DND-41 (cell line): ENCODE measurements around the gene APOC1.

Experiments
- ATAC-seq: fragments of 200-7000 bp; cut with Tn5 transposase; 3 replicates; pipeline ENCODE4 v1.9.1; 2021; ENCODE audit warnings: low read depth; ENCODE audit not compliant: insufficient read depth
- DNase-seq: peaks from one replicate; pipeline ENCODE4 v3.0.0-alpha.2; 2020
- H2AFZ ChIP-seq: 2 replicates; pipeline ENCODE4 v1.6.0; 2012; ENCODE audit warnings: low read depth, low read length
- H3K27ac ChIP-seq: 2 replicates; pipeline ENCODE4 v1.5.1; 2012; ENCODE audit warnings: low read length, inconsistent platforms
- H3K27me3 ChIP-seq: fragments of 200-600 bp; sonication (generic); 2 replicates; pipeline ENCODE4 v1.6.0; 2012; ENCODE audit warnings: low read length, mild to moderate bottlenecking, inconsistent platforms; ENCODE audit not compliant: insufficient read depth, poor library complexity
- H3K36me3 ChIP-seq: 2 replicates; pipeline ENCODE4 v1.5.1; 2012; ENCODE audit warnings: low read length, inconsistent platforms; ENCODE audit not compliant: insufficient read depth
- H3K4me1 ChIP-seq: 2 replicates; pipeline ENCODE4 v1.5.1; 2012; ENCODE audit warnings: mild to moderate bottlenecking, low read length; ENCODE audit not compliant: insufficient read depth
- H3K4me2 ChIP-seq: 2 replicates; pipeline ENCODE4 v1.6.0; 2012; ENCODE audit warnings: mild to moderate bottlenecking, moderate library complexity, low read length, inconsistent platforms; ENCODE audit not compliant: insufficient read depth
- H3K4me3 ChIP-seq, 2 experiments: fragments of 200-600 bp in 1 of 2; shearing (Covaris generic) in 1 of 2; 2 replicates each; pipeline ENCODE4 v1.5.1; 2012 to 2016; ENCODE audit warnings: inconsistent platforms in 2 of 2, low read length in 2 of 2, mild to moderate bottlenecking in 2 of 2, low read depth in 1 of 2, moderate library complexity in 1 of 2
- H3K79me2 ChIP-seq: 2 replicates; pipeline ENCODE4 v1.6.0; 2012; ENCODE audit warnings: low read length, inconsistent platforms; ENCODE audit not compliant: insufficient read depth
- H3K9ac ChIP-seq: 2 replicates; pipeline ENCODE4 v1.6.0; 2012; ENCODE audit warnings: low read depth, mild to moderate bottlenecking, inconsistent platforms, low read length, moderate library complexity
- H3K9me3 ChIP-seq: 2 replicates; pipeline ENCODE4 v1.5.1; 2012; ENCODE audit warnings: low read length, moderate library complexity, mild to moderate bottlenecking, inconsistent platforms; ENCODE audit not compliant: insufficient read depth, severe bottlenecking
- H4K20me1 ChIP-seq: 2 replicates; pipeline ENCODE4 v1.6.0; 2012; ENCODE audit warnings: low read length; ENCODE audit not compliant: insufficient read depth
- CTCF ChIP-seq: IDR thresholded peaks from 2 replicates; pipeline ENCODE4 v1.5.1; 2012; ENCODE audit warnings: borderline replicate concordance, low read length, moderate library complexity, mild to moderate bottlenecking; ENCODE audit not compliant: poor library complexity, severe bottlenecking; ENCODE audit errors: extremely low read depth
- EZH2 ChIP-seq: IDR thresholded peaks from 3 replicates; pipeline ENCODE4 v1.6.1; 2012; ENCODE audit warnings: borderline replicate concordance, low read depth, mild to moderate bottlenecking, moderate library complexity, low read length, inconsistent platforms; ENCODE audit not compliant: severe bottlenecking

APOC1 gene

GRCh38 chr19:44930088-44930487 lies 15.7 kb downstream of the APOC1 start:
- no peak for ATAC-seq
- no peaks in the 10 kb centered on the region for H3K79me2 ChIP-seq
- no peaks in the 10 kb centered on the region for H3K4me1 ChIP-seq
- no peaks in the 10 kb centered on the region for H3K9me3 ChIP-seq
- no peak overlapping the region for H3K9ac ChIP-seq
- H4K20me1 ChIP-seq = no peaks in the 10 kb centered on the region
- no peak overlapping the region for H2AFZ ChIP-seq
- no peak for DNase-seq
- H3K4me2 ChIP-seq = no peak overlapping the region
- H3K27ac ChIP-seq = no peak overlapping the region
- no peak overlapping the region for H3K4me3 ChIP-seq
- TF ChIP-seq EZH2 = no peak
- no peak for TF ChIP-seq CTCF
- no peaks in the 10 kb centered on the region for H3K36me3 ChIP-seq
- H3K27me3 ChIP-seq = peaks cover 2% of the 10 kb centered on the region

DNA sequence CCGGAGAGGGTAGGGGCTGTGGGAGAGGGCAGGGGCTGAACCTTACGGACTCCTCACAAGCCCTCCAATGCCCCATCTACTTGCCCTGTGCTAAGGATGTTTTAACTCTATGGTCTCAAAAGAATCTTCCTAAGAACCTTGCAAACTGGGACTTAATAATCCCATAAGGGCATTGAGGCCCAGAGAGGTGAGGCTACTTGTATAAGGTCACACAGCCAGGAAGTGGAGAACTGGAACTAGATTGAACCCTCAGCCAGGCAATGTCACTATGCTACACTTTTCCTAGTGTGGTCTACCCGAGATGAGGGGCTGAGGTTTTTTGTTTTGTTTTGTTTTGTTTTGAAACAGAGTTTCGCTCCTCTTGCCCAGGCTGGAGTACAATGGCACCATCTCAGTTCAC lies 17.1 kb downstream of the APOC1 start:
- no peaks in the 10 kb centered on the region for H4K20me1 ChIP-seq
- H3K4me1 ChIP-seq = no peaks in the 10 kb centered on the region
- H3K27ac ChIP-seq = no peak overlapping the region
- TF ChIP-seq EZH2 = no peak
- TF ChIP-seq CTCF = no peak
- H3K27me3 ChIP-seq = peaks cover 2% of the 10 kb centered on the region
- no peak overlapping the region for H3K4me2 ChIP-seq
- H2AFZ ChIP-seq = no peak overlapping the region
- no peaks in the 10 kb centered on the region for H3K79me2 ChIP-seq
- H3K9me3 ChIP-seq = no peaks in the 10 kb centered on the region
- ATAC-seq = no peak
- no peak for DNase-seq
- H3K9ac ChIP-seq = no peak overlapping the region
- H3K36me3 ChIP-seq = no peaks in the 10 kb centered on the region
- H3K4me3 ChIP-seq = no peak overlapping the region

DNA sequence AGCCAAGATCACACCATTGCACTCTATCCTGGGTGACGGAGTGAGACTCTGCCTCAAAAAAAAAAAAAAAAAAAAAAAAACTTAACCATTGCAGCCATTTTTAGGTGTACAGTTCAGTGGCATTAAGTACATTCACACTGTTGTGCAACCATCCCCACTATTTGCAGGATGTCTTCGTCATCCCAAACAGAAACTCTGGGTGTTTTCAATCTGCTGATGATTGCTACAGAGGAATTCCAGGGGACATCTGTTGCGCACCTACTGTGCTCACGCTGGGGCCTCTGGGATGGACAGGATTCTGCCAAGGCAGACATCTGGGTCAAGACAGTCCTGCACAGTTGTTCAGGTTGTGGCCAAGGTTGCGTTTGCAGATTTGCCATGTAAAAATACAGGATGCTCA lies 25.3 kb downstream of the APOC1 start:
- Histone ChIP-seq H3K9me3 (no peaks in the 10 kb centered on the region), H2AFZ (no peak overlapping the region), H4K20me1 (no peaks in the 10 kb centered on the region), H3K36me3 (no peaks in the 10 kb centered on the region), H3K27ac (no peak overlapping the region), H3K27me3 (peaks cover 2% of the 10 kb centered on the region), H3K4me3 (no peak overlapping the region), H3K9ac (no peak overlapping the region), H3K4me1 (no peaks in the 10 kb centered on the region), H3K79me2 (no peaks in the 10 kb centered on the region), H3K4me2 (no peak overlapping the region)
- ATAC-seq = no peak
- DNase-seq = no peak
- TF ChIP-seq EZH2 = no peak
- TF ChIP-seq CTCF = no peak

- H4K20me1 ChIP-seq = no peaks in the 10 kb centered on the region
- no peak for ATAC-seq
- H3K9ac ChIP-seq = no peak within 1 kb of the TSS
Observed at GRCh38 chr19:44942067-44942571, 27.7 kb downstream of the APOC1 start, which contains the start of gene APOC4. Gene APOC4 (plus strand): TSS chr19:44942237. CDS start chr19:44942278, 41 bp downstream.

More at GRCh38 chr19:44942067-44942571, 27.7 kb downstream of the APOC1 start, which contains the start of gene APOC4:
- H3K36me3 ChIP-seq = no peaks in the 10 kb centered on the region
- no peak within 1 kb of the TSS for H3K4me2 ChIP-seq
- H3K27ac ChIP-seq = no peak within 1 kb of the TSS
- no peaks in the 10 kb centered on the region for H3K79me2 ChIP-seq
- no peaks in the 10 kb centered on the region for H3K27me3 ChIP-seq
- no peaks in the 10 kb centered on the region for H3K9me3 ChIP-seq
- no peak within 1 kb of the TSS for H2AFZ ChIP-seq
- no peak within 1 kb of the TSS for H3K4me3 ChIP-seq
- no peak for DNase-seq
- no peak for TF ChIP-seq CTCF
- no peak for TF ChIP-seq EZH2
- H3K4me1 ChIP-seq = no peaks in the 10 kb centered on the region
